AG10803 (cell line): ENCODE results near the gene ARRDC3.

ENCODE experiments used
- DNase-seq: peaks from one replicate; pipeline ENCODE4 v3.0.0; 2010; ENCODE audit warnings: low read depth
- H3K4me3 ChIP-seq: 2 replicates; pipeline ENCODE4 v1.5.1; 2011; ENCODE audit warnings: mild to moderate bottlenecking, low read length, control low read depth
- CTCF ChIP-seq: conservative IDR thresholded peaks from 2 replicates; pipeline ENCODE4 v1.5.1; 2011; ENCODE audit warnings: mild to moderate bottlenecking, low read length, control low read depth, inconsistent platforms

Gene ARRDC3

GRCh38 chr5:91367908-91368648 is 15.0 kb downstream of the ARRDC3 start:
- H3K4me3 ChIP-seq = no peak overlapping the region
- no peak for TF ChIP-seq CTCF
- no peak for DNase-seq

- TF ChIP-seq CTCF = no peak
- no peak overlapping the region for H3K4me3 ChIP-seq
- DNase-seq = no peak
Observed at GRCh38 chr5:91367344-91367743, 15.8 kb downstream of the ARRDC3 start.

- no peak for TF ChIP-seq CTCF
- no peak overlapping the region for H3K4me3 ChIP-seq
- DNase-seq = no peak
Observed at GRCh38 chr5:91366551-91366950, 16.6 kb downstream of the ARRDC3 start.

GRCh38 chr5:91365498-91365897 is 17.6 kb downstream of the ARRDC3 start:
- H3K4me3 ChIP-seq = no peak overlapping the region
- DNase-seq = no peak
- TF ChIP-seq CTCF = no peak

GRCh38 chr5:91362935-91363334 is 20.2 kb downstream of the ARRDC3 start:
- no peak for TF ChIP-seq CTCF
- no peak overlapping the region for H3K4me3 ChIP-seq
- no peak for DNase-seq

- DNase-seq = no peak
- no peak for TF ChIP-seq CTCF
- no peak overlapping the region for H3K4me3 ChIP-seq
Observed at GRCh38 chr5:91361790-91362189, 21.3 kb downstream of the ARRDC3 start.

GRCh38 chr5:91361055-91361701 is 21.9 kb downstream of the ARRDC3 start:
- no peak for DNase-seq
- no peak overlapping the region for H3K4me3 ChIP-seq
- TF ChIP-seq CTCF = no peak
